IMR-90 (cell line): ENCODE data around the gene SEMA4D. TPM values are rescaled to one million over a fixed set of nuclear protein-coding genes. Genes with fewer than 3 reads are reported as not detected.

ENCODE experiments used
- ATAC-seq: fragments of 200-7000 bp; cut with Tn5 transposase; 2 replicates; pipeline ENCODE4 v1.9.1; 2020; ENCODE audit warnings: low read depth, mild to moderate bottlenecking, moderate library complexity
- BruUV-seq: library from RNA; stranded (reverse); fragments of 400-500 nt; replicated peaks from 2 replicates; lab custom pipeline; 2021; lab: Mats Ljungman, UMichigan
- CTCF ChIA-PET: fragments of 300-600 bp; formaldehyde crosslinking; extraction: SDS; loops from one replicate; lab custom pipeline; 2021; ENCODE audit warnings: antibody characterized with exemption; lab: Yijun Ruan, JAX
- POLR2A ChIA-PET: fragments of 300-600 bp; sonication (Branson Sonifier 250); formaldehyde crosslinking; loops from one replicate; lab custom pipeline; 2022; ENCODE audit warnings: antibody characterized with exemption; ENCODE audit not compliant: unreplicated experiment; lab: Charles Lee
- DNase-seq: peaks from one replicate; pipeline ENCODE4 v3.0.0; 2013
- H2AFZ ChIP-seq: replicated peaks from 2 replicates; pipeline ENCODE3; 2013; ENCODE audit warnings: low read length, mild to moderate bottlenecking; ENCODE audit not compliant: poor library complexity
- H2AK5ac ChIP-seq: 2 replicates; pipeline ENCODE4 v1.6.1; 2013; ENCODE audit warnings: low read depth, low read length, inconsistent platforms
- H2AK9ac ChIP-seq: replicated peaks from 2 replicates; pipeline ENCODE3; 2013; ENCODE audit warnings: mild to moderate bottlenecking, low read depth, low read length, moderate library complexity; ENCODE audit not compliant: poor library complexity
- H2BK120ac ChIP-seq: 2 replicates; pipeline ENCODE4 v1.6.1; 2013; ENCODE audit warnings: low read depth, low read length, inconsistent platforms
- H2BK15ac ChIP-seq: 3 replicates; pipeline ENCODE4 v1.6.1; 2013; ENCODE audit warnings: low read depth, low read length, inconsistent platforms
- H2BK20ac ChIP-seq: 2 replicates; pipeline ENCODE4 v1.6.1; 2013; ENCODE audit warnings: low read depth, mild to moderate bottlenecking, inconsistent platforms, low read length, moderate library complexity
- H2BK5ac ChIP-seq: 2 replicates; pipeline ENCODE4 v1.6.1; 2013; ENCODE audit warnings: mild to moderate bottlenecking, low read depth, low read length, inconsistent platforms; ENCODE audit not compliant: poor library complexity, severe bottlenecking
- H3K14ac ChIP-seq: replicated peaks from 2 replicates; pipeline ENCODE4 v1.6.1; 2013; ENCODE audit warnings: low read depth, low read length, inconsistent platforms
- H3K18ac ChIP-seq: 2 replicates; pipeline ENCODE4 v1.6.1; 2013; ENCODE audit warnings: low read depth, low read length, control low read depth
- H3K23ac ChIP-seq: 2 replicates; pipeline ENCODE4 v1.6.1; 2013; ENCODE audit warnings: low read depth, low read length, inconsistent platforms
- H3K27ac ChIP-seq: 2 replicates; pipeline ENCODE4 v1.5.1; 2013; ENCODE audit warnings: mild to moderate bottlenecking, control low read depth, low read length; ENCODE audit not compliant: insufficient read depth
- H3K27me3 ChIP-seq: 2 replicates; pipeline ENCODE4 v1.6.1; 2013; ENCODE audit warnings: low read length; ENCODE audit not compliant: control insufficient read depth, insufficient read depth
- H3K36me3 ChIP-seq: 2 replicates; pipeline ENCODE4 v1.6.1; 2013; ENCODE audit warnings: low read length, mixed read lengths; ENCODE audit not compliant: control insufficient read depth, insufficient read depth
- H3K4ac ChIP-seq: 2 replicates; pipeline ENCODE4 v1.6.1; 2013; ENCODE audit warnings: low read depth, low read length, inconsistent platforms
- H3K4me1 ChIP-seq: 2 replicates; pipeline ENCODE4 v1.6.1; 2013; ENCODE audit warnings: low read length, mixed read lengths; ENCODE audit not compliant: control insufficient read depth, insufficient read depth
- H3K4me2 ChIP-seq: 2 replicates; pipeline ENCODE4 v1.6.1; 2013; ENCODE audit warnings: low read depth, mild to moderate bottlenecking, control low read depth, low read length, moderate library complexity
- H3K4me3 ChIP-seq: 2 replicates; pipeline ENCODE4 v1.5.1; 2013; ENCODE audit warnings: low read depth, mild to moderate bottlenecking, control low read depth, low read length, moderate library complexity; ENCODE audit not compliant: insufficient read depth
- H3K56ac ChIP-seq: 2 replicates; pipeline ENCODE4 v1.6.1; 2013; ENCODE audit warnings: low read length, inconsistent platforms; ENCODE audit not compliant: insufficient read depth; ENCODE audit errors: extremely low read depth
- H3K79me1 ChIP-seq, 2 experiments: 2 replicates each; pipeline ENCODE4 v1.6.1; 2013; ENCODE audit warnings: low read length in 2 of 2, inconsistent platforms in 1 of 2, low read depth in 1 of 2
- H3K9ac ChIP-seq: 2 replicates; pipeline ENCODE4 v1.6.1; 2013; ENCODE audit warnings: low read depth, low read length, control low read depth
- H3K9me1 ChIP-seq: 2 replicates; pipeline ENCODE4 v1.6.1; 2013; ENCODE audit warnings: low read length, inconsistent platforms; ENCODE audit not compliant: insufficient read depth
- H3K9me3 ChIP-seq: 2 replicates; pipeline ENCODE4 v1.6.1; 2013; ENCODE audit warnings: low read length; ENCODE audit not compliant: control insufficient read depth, insufficient read depth
- H4K20me1 ChIP-seq: 2 replicates; pipeline ENCODE4 v1.6.1; 2013; ENCODE audit warnings: low read length, inconsistent platforms; ENCODE audit not compliant: insufficient read depth
- H4K5ac ChIP-seq: 2 replicates; pipeline ENCODE4 v1.6.1; 2013; ENCODE audit warnings: mild to moderate bottlenecking, low read depth, low read length, control low read depth
- H4K8ac ChIP-seq, 2 experiments: 2 replicates each; pipeline ENCODE4 v1.6.1; 2013; ENCODE audit warnings: low read depth in 2 of 2, low read length in 2 of 2, control low read depth in 1 of 2, inconsistent platforms in 1 of 2
- H4K91ac ChIP-seq: 2 replicates; pipeline ENCODE4 v1.6.1; 2013; ENCODE audit warnings: low read depth, low read length, inconsistent platforms; ENCODE audit not compliant: insufficient read depth
- BHLHE40 ChIP-seq: fragments of 150-350 bp; IDR thresholded peaks from 2 replicates; pipeline ENCODE4 v1.6.1; 2016; ENCODE audit warnings: mild to moderate bottlenecking, low read depth, low read length
- CEBPB ChIP-seq: IDR thresholded peaks from 2 replicates; pipeline ENCODE4 v1.6.1; 2012; ENCODE audit warnings: low read depth, low read length, improper control_type of control experiment
- CHD1 ChIP-seq: IDR thresholded peaks from 2 replicates; pipeline ENCODE4 v1.6.1; 2012; ENCODE audit warnings: low read depth, low read length, improper control_type of control experiment
- FOS ChIP-seq: fragments of 150-350 bp; IDR thresholded peaks from 2 replicates; pipeline ENCODE4 v1.6.1; 2016; ENCODE audit warnings: low read depth, low read length
- MAFK ChIP-seq: IDR thresholded peaks from 2 replicates; pipeline ENCODE4 v1.6.1; 2012; ENCODE audit warnings: low read depth, low read length, improper control_type of control experiment
- MAZ ChIP-seq: IDR thresholded peaks from 2 replicates; pipeline ENCODE4 v1.6.1; 2012; ENCODE audit warnings: low read depth, mild to moderate bottlenecking, low read length, improper control_type of control experiment, moderate library complexity, borderline replicate concordance
- MXI1 ChIP-seq: IDR thresholded peaks from 2 replicates; pipeline ENCODE4 v1.6.1; 2012; ENCODE audit warnings: low read depth, mild to moderate bottlenecking, low read length, moderate library complexity, borderline replicate concordance
- NFE2L2 ChIP-seq: fragments of 150-350 bp; IDR thresholded peaks from 2 replicates; pipeline ENCODE4 v1.6.1; 2016; ENCODE audit warnings: low read depth, mild to moderate bottlenecking, low read length
- POLR2A ChIP-seq: IDR thresholded peaks from 2 replicates; pipeline ENCODE4 v1.6.1; 2012; ENCODE audit warnings: mild to moderate bottlenecking, low read depth, low read length
- RAD21 ChIP-seq: IDR thresholded peaks from 2 replicates; pipeline ENCODE4 v1.6.1; 2012; ENCODE audit warnings: low read length, improper control_type of control experiment
- RCOR1 ChIP-seq: IDR thresholded peaks from 2 replicates; pipeline ENCODE4 v1.6.1; 2012; ENCODE audit warnings: mild to moderate bottlenecking, low read length, improper control_type of control experiment; ENCODE audit not compliant: insufficient replicate concordance
- RFX5 ChIP-seq: IDR thresholded peaks from 2 replicates; pipeline ENCODE4 v1.8.0; 2012; ENCODE audit warnings: low read depth, mild to moderate bottlenecking, low read length, moderate library complexity
- SMC3 ChIP-seq: fragments of 150-350 bp; IDR thresholded peaks from 2 replicates; pipeline ENCODE4 v1.6.1; 2016; ENCODE audit warnings: low read depth, mild to moderate bottlenecking, antibody characterized with exemption, low read length, moderate library complexity
- USF2 ChIP-seq: fragments of 150-350 bp; IDR thresholded peaks from 2 replicates; pipeline ENCODE4 v1.6.1; 2017; ENCODE audit warnings: mild to moderate bottlenecking, antibody characterized with exemption, low read length, low read depth
- WGBS, 2 experiments: methylation state at CpG; one replicate each; pipeline versions ENCODE4 v1.1.5 to v1.1.7; 2013; ENCODE audit warnings: missing lambda C conversion rate in 2 of 2; ENCODE audit not compliant: insufficient read length in 1 of 2; ENCODE audit errors: extremely low coverage in 2 of 2; 5-methylcytosine and 5-hydroxymethylcytosine counted together
- dilution Hi-C: fragments of 300-500 bp; cut with HindIII; formaldehyde crosslinking; loops from one replicate; pipeline ENCODE4 v1.14.3; 2018; ENCODE audit warnings: low sequenced_read_pairs; ENCODE audit not compliant: unreplicated experiment
- in situ Hi-C: fragments of 300-500 bp; cut with MboI; formaldehyde crosslinking; loops from 3 replicates; pipeline ENCODE4 v1.14.3; 2019; ENCODE audit warnings: low sequenced_read_pairs, inconsistent platforms, mixed read lengths
- intact Hi-C: fragments of 100-400 bp; cut with micrococcal nuclease; formaldehyde crosslinking; loops from 2 replicates; pipeline ENCODE4 v1.10.0; 2022
- polyA plus RNA-seq, 3 experiments: library from polyadenylated mRNA; depleted of rRNA; stranded (reverse); fragments of >200 nt; gene quantifications; 2 replicates each; pipeline ENCODE4 v1.2.3, GENCODE V29; 2012; ENCODE audit warnings: low replicate concordance in 1 of 3
- total RNA-seq: library from RNA; depleted of rRNA; stranded (reverse); fragments of >200 nt; gene quantifications from 2 replicates; pipeline ENCODE4 v1.2.3, GENCODE V29; 2012
- TF ChIP-seq, protein P1 (sequence below): conservative IDR thresholded peaks from 2 replicates; pipeline ENCODE4 v1.5.1; 2012; ENCODE audit warnings: mild to moderate bottlenecking, low read depth, low read length, improper control_type of control experiment
- TF ChIP-seq, protein P2 (sequence below): fragments of 150-350 bp; IDR thresholded peaks from 2 replicates; pipeline ENCODE4 v1.6.1; 2016; ENCODE audit warnings: low read depth, mild to moderate bottlenecking, low read length, moderate library complexity, borderline replicate concordance

Gene SEMA4D
- total and polyA plus RNA-seq, 2 of the 4 experiments (the other 2 are of a cell fraction) = 0.90 to 1.5 TPM

DNA sequence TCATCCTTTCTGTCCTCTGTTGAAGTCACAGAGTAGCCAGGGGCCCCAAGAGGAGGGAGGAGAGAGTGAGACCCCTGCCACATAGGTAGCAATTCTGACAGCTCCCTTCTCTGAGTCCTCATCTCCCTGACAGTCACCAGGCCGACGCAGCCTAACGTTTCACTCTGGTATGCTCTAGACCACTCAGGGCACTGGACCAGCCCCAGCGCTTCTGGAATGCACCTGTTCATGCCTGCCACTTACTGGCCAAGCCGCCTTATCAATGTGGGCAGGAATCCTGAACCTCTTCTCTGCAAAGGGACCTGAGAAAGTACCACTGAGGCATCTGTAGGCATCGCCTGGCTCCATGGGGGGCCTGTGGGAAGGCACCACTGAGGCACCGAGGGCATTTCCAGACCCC lies 129.4 kb downstream of the SEMA4D start:
- in situ Hi-C loops = no loop called here
- Histone ChIP-seq H3K23ac (no peak overlapping the region), H2AFZ (no peak overlapping the region), H3K14ac (no peak overlapping the region), H3K4me2 (no peak overlapping the region), H3K79me1 (no peaks in the 10 kb centered on the region), H3K36me3 (peaks cover 4% of the 10 kb centered on the region), H2BK20ac (no peak overlapping the region), H4K8ac (no peak overlapping the region), H2BK120ac (no peak overlapping the region), H3K9me1 (peaks cover 16% of the 10 kb centered on the region), H3K4me1 (no peaks in the 10 kb centered on the region), H3K18ac (no peak overlapping the region), H2AK5ac (no peak overlapping the region), H3K9me3 (no peaks in the 10 kb centered on the region), H4K20me1 (no peaks in the 10 kb centered on the region), H3K9ac (no peak overlapping the region), H4K5ac (no peak overlapping the region), H2BK5ac (no peak overlapping the region), H3K27ac (no peak overlapping the region), H2AK9ac (no peak overlapping the region), H3K4ac (no peak overlapping the region), H3K27me3 (no peaks in the 10 kb centered on the region), H3K56ac (no peak overlapping the region), H3K4me3 (no peak overlapping the region), H4K91ac (no peak overlapping the region), H2BK15ac (no peak overlapping the region)
- intact Hi-C loops = no loop called here
- CTCF ChIA-PET = no interaction called here
- ATAC-seq (no peak), DNase-seq (no peak)
- no TSS peak for BruUV-seq
- TF ChIP-seq CEBPB (no peak), RCOR1 (no peak), BHLHE40 (no peak), SMC3 (no peak), RAD21 (no peak), FOS (no peak), CHD1 (no peak), USF2 (no peak), NFE2L2 (no peak), POLR2A (no peak), MAFK (no peak), MAZ (no peak), RFX5 (no peak), MXI1 (no peak)
- TF ChIP-seq, protein P1, sequence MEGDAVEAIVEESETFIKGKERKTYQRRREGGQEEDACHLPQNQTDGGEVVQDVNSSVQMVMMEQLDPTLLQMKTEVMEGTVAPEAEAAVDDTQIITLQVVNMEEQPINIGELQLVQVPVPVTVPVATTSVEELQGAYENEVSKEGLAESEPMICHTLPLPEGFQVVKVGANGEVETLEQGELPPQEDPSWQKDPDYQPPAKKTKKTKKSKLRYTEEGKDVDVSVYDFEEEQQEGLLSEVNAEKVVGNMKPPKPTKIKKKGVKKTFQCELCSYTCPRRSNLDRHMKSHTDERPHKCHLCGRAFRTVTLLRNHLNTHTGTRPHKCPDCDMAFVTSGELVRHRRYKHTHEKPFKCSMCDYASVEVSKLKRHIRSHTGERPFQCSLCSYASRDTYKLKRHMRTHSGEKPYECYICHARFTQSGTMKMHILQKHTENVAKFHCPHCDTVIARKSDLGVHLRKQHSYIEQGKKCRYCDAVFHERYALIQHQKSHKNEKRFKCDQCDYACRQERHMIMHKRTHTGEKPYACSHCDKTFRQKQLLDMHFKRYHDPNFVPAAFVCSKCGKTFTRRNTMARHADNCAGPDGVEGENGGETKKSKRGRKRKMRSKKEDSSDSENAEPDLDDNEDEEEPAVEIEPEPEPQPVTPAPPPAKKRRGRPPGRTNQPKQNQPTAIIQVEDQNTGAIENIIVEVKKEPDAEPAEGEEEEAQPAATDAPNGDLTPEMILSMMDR = no peak
- TF ChIP-seq, protein P2, sequence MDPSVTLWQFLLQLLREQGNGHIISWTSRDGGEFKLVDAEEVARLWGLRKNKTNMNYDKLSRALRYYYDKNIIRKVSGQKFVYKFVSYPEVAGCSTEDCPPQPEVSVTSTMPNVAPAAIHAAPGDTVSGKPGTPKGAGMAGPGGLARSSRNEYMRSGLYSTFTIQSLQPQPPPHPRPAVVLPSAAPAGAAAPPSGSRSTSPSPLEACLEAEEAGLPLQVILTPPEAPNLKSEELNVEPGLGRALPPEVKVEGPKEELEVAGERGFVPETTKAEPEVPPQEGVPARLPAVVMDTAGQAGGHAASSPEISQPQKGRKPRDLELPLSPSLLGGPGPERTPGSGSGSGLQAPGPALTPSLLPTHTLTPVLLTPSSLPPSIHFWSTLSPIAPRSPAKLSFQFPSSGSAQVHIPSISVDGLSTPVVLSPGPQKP = no peak
- POLR2A ChIA-PET = no interaction called here
- 87% methylated on average over 4 of the region's 7 CpGs; no CpG with 5 or more reads in 1 of the 2 experiments for WGBS, 2 experiments
- dilution Hi-C loops = no loop called here
